Gastrocnemius medialis (tissue), 4 donors: ENCODE results near the gene TCF7L2. TPM values are rescaled to one million over a fixed set of nuclear protein-coding genes. Genes with fewer than 3 reads are reported as not detected.

Source experiments
- ATAC-seq, 2 donors: fragments of 150-250 bp; one replicate each; pipeline ENCODE4 v1.9.1; 2016
- DNase-seq, 2 donors: peaks; one replicate each; pipeline ENCODE4 v3.0.0-alpha.2; 2019
- H3K27ac ChIP-seq, 4 donors: fragments of 200-600 bp; sonication (generic); 1 replicate in 1 of 4; 2 replicates in 3 of 4; pipeline ENCODE4 v1.5.1; 2016 to 2018; ENCODE audit warnings: mild to moderate bottlenecking in 2 of 4, moderate library complexity in 1 of 4
- H3K27me3 ChIP-seq, 3 donors: fragments of 200-600 bp; sonication (generic) in 2 of 3; 1 replicate in 1 of 3; 2 replicates in 2 of 3; pipeline versions ENCODE4 v1.5.1 to v1.6.0; 2016 to 2019; ENCODE audit warnings: mild to moderate bottlenecking in 1 of 3, moderate library complexity in 1 of 3
- H3K36me3 ChIP-seq, 2 donors: fragments of 200-600 bp; sonication (generic) in 1 of 2; one replicate each; pipeline ENCODE4 v1.5.1; 2017 to 2018
- H3K4me1 ChIP-seq, 2 donors: fragments of 200-600 bp; sonication (generic) in 1 of 2; one replicate each; pipeline ENCODE4 v1.5.1; 2016 to 2017; ENCODE audit warnings: mild to moderate bottlenecking in 2 of 2
- H3K4me3 ChIP-seq, 4 donors: fragments of 200-600 bp; sonication (generic) in 3 of 4; 1 replicate in 1 of 4; 2 replicates in 3 of 4; pipeline ENCODE4 v1.5.1; 2016 to 2019; ENCODE audit warnings: mild to moderate bottlenecking in 2 of 4
- H3K9me3 ChIP-seq, 3 donors: fragments of 200-600 bp; sonication (generic) in 2 of 3; 1 replicate in 1 of 3; 2 replicates in 2 of 3; pipeline ENCODE4 v1.5.1; 2016 to 2019
- POLR2A ChIP-seq, 2 donors: fragments of 450-650 bp; IDR thresholded peaks; one replicate each; pipeline ENCODE4 v1.6.1; 2017; ENCODE audit warnings: antibody characterized with exemption in 2 of 2, mild to moderate bottlenecking in 2 of 2, moderate library complexity in 2 of 2
- in situ Hi-C, 4 donors: fragments of 200-750 bp; cut with MboI; loops; one replicate each; pipeline versions ENCODE4 v1.15.0 to v1.8.0; 2017; ENCODE audit warnings: low sequenced_read_pairs in 4 of 4
- intact Hi-C: fragments of 100-400 bp; cut with DNase I; formaldehyde crosslinking; loops from one replicate; pipeline ENCODE4 v1.15.1; 2023; ENCODE audit warnings: low total_unique reads
- total RNA-seq, 4 donors: library from RNA; depleted of rRNA; stranded (reverse); fragments of >200 nt; gene quantifications; one replicate each; pipeline versions ENCODE4 v1.1.0 to v1.2.3, GENCODE V29; 2016
- TF ChIP-seq, protein P1 (sequence below), 5 experiments: fragments of 450-650 bp in 3 of 5; fragments of 200-600 bp in 2 of 5; sonication (generic) in 2 of 5; IDR thresholded peaks in 4 of 5; conservative IDR thresholded peaks in 1 of 5; 1 replicate in 4 of 5; 2 replicates in 1 of 5; pipeline ENCODE4 v1.5.1; 2016 to 2019; ENCODE audit warnings: antibody characterized with exemption in 5 of 5, mild to moderate bottlenecking in 3 of 5, moderate library complexity in 3 of 5

The TCF7L2 gene
- total RNA-seq, 4 donors from 2014 or later = 4.6 to 5.1 (median 5.0) TPM

- intact Hi-C loops = no loop called here
- Histone ChIP-seq H3K27ac (no peak overlapping the region), H3K27me3 (no peaks in the 10 kb centered on the region), H3K4me1 (peaks cover 22 to 28% of the 10 kb centered on the region in 2 donors), H3K36me3 (no peaks in the 10 kb centered on the region), H3K9me3 (no peaks in the 10 kb centered on the region), H3K4me3 (no peak overlapping the region)
- ATAC-seq (no peak), DNase-seq (no peak)
- in situ Hi-C loops = no loop called here
- TF ChIP-seq, protein P1, sequence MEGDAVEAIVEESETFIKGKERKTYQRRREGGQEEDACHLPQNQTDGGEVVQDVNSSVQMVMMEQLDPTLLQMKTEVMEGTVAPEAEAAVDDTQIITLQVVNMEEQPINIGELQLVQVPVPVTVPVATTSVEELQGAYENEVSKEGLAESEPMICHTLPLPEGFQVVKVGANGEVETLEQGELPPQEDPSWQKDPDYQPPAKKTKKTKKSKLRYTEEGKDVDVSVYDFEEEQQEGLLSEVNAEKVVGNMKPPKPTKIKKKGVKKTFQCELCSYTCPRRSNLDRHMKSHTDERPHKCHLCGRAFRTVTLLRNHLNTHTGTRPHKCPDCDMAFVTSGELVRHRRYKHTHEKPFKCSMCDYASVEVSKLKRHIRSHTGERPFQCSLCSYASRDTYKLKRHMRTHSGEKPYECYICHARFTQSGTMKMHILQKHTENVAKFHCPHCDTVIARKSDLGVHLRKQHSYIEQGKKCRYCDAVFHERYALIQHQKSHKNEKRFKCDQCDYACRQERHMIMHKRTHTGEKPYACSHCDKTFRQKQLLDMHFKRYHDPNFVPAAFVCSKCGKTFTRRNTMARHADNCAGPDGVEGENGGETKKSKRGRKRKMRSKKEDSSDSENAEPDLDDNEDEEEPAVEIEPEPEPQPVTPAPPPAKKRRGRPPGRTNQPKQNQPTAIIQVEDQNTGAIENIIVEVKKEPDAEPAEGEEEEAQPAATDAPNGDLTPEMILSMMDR (IDR thresholded peaks at IDR 0.05 in 4 of 5, conservative IDR thresholded peaks at IDR 0.05 in 1 of 5) = no peak
- TF ChIP-seq POLR2A (IDR thresholded peaks at IDR 0.05) = no peak
Observed at GRCh38 chr10:113004069-113004618, 54.1 kb downstream of the TCF7L2 start.

DNA sequence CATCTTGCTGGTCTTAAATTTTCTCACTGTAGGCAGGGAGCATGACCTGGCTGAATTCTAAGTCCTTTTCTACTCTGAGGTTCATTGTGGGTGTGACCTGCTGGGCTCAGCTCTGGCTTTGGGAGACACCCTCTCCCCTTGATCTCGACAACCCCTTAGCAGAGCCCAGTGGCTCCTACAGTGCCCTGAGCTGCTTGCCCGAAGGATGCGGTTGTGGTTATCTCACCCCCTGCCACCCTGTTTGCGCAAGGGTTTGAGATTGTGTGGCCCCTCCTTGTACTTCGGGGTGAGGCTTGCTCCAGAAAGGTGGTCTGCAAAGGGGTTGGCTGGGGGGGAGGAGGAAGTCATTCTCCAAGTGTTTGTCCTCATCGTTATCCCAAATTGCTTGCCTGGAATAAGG lies 55.3 kb downstream of the TCF7L2 start:
- no peak for ATAC-seq
- Histone ChIP-seq H3K36me3 (no peaks in the 10 kb centered on the region), H3K27ac (no peak overlapping the region), H3K4me1 (peaks cover 24 to 26% of the 10 kb centered on the region in 2 donors), H3K4me3 (no peak overlapping the region), H3K27me3 (no peaks in the 10 kb centered on the region), H3K9me3 (no peaks in the 10 kb centered on the region)
- no peak for DNase-seq
- intact Hi-C loops = no loop called here
- in situ Hi-C loops = no loop called here
- TF ChIP-seq, protein P1 (IDR thresholded peaks at IDR 0.05 in 4 of 5, conservative IDR thresholded peaks at IDR 0.05 in 1 of 5) = no peak
- TF ChIP-seq POLR2A (IDR thresholded peaks at IDR 0.05) = no peak

GRCh38 chr10:113006656-113007342 lies 56.8 kb downstream of the TCF7L2 start:
- no peaks in the 10 kb centered on the region for H3K27me3 ChIP-seq
- no peak overlapping the region for H3K4me3 ChIP-seq
- DNase-seq (no peak), ATAC-seq (no peak)
- in situ Hi-C loops (no loop called here), intact Hi-C loops (no loop called here)
- H3K36me3 ChIP-seq = no peaks in the 10 kb centered on the region
- TF ChIP-seq POLR2A (IDR thresholded peaks at IDR 0.05) = no peak
- TF ChIP-seq, protein P1 (IDR thresholded peaks at IDR 0.05 in 4 of 5, conservative IDR thresholded peaks at IDR 0.05 in 1 of 5) = no peak
- peaks cover 12 to 13% of the 10 kb centered on the region in 2 donors for H3K4me1 ChIP-seq
- H3K27ac ChIP-seq = no peak overlapping the region
- H3K9me3 ChIP-seq = no peaks in the 10 kb centered on the region

DNA sequence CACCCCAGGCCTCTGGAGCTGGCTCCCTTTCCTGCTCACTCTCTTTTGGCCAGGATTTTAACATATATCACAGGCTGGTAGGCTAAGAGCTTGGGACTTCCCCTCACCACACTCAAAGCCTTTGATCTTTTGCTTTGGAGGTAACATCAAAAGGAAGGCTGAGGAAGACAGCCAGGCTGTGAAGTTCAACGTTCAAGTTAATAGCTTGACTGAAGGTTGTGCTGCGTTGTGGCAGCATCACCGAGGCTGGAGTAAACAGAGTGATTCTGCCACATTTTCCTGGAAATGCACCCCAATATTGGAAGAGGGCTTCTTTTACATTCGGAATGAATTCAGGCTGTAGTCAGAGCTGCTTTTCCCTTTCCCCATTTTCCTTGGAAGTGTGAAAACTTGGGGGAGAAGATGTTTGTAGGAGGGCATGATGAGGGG lies 57.3 kb downstream of the TCF7L2 start:
- Histone ChIP-seq H3K27ac (no peak overlapping the region), H3K4me1 (peaks cover 9 to 13% of the 10 kb centered on the region in 2 donors), H3K9me3 (no peaks in the 10 kb centered on the region)

More for the DNA sequence above, 57.3 kb downstream of the TCF7L2 start:
- no peak overlapping the region for H3K4me3 ChIP-seq
- no peaks in the 10 kb centered on the region for H3K27me3 ChIP-seq
- no peaks in the 10 kb centered on the region for H3K36me3 ChIP-seq
- no peak for TF ChIP-seq POLR2A (IDR thresholded peaks at IDR 0.05)
- TF ChIP-seq, protein P1 (IDR thresholded peaks at IDR 0.05 in 4 of 5, conservative IDR thresholded peaks at IDR 0.05 in 1 of 5) = no peak
- in situ Hi-C loops = no loop called here
- intact Hi-C loops = no loop called here
- ATAC-seq (no peak), DNase-seq (no peak)
